ENCODE results near the gene CLDN20.

The CLDN20 gene

DNA sequence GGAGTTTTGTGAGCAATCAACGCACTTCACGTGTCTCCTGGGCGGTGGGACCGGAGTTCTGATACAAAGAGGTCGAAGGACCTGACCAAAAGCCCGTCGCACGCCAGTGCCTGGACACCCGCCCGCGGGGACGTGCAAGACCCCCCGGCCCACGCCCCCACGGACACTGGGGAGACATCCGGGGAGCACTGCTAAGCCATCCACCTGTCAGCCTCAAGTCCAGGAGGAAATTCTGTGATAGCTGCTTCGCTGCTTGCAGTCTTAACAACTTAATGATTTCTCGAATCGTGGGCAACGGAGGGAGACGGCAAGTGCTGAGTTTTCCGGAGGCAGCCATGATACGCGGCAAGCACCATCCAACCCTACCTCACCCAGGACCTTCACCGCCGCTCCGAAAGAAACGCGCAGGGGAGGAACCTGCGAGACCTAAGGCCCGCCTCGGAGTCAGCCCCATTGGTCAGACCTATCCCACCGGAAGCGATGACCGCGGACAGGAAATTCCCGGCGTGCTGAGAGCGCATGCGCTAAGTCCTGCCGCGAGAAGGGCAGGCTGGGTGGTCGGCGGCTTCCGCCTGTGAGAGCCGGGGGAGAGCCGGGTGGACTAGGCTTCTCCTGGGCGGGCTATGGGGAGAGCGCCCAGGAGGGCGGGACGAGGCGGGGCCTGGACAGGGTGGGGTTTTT, 50.4 kb downstream of the CLDN20 start, which contains the start of gene TFB1M:
TFB1M (minus strand) TSS at position 393 of the 681 bp plus-strand sequence; CDS start at position 337, 56 bp downstream.
- peak; percentile 96 for DNase-seq

GRCh38 chr6:155314773-155315515, 51.1 kb downstream of the CLDN20 start:
- peak; percentile 16 for DNase-seq

DNA sequence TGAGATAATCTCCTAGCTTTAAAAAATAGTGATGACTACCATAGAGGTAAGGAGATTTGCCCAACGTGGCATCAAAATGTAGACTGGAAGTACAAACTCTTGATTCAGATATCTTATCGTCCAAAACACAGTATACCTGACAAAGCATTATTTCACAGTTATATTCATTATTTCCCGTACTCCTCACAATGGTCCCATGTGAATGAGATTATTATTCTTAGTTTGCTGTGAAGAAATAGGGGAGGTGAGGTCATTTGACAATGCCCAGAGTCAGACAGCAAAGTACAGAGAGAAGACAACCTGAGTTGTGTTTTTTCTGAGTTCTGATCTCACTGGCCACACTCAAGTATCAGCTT, 51.7 kb downstream of the CLDN20 start:
- no peak for DNase-seq

GRCh38 chr6:155316419-155316818, 52.6 kb downstream of the CLDN20 start:
- DNase-seq, result no peak

DNA sequence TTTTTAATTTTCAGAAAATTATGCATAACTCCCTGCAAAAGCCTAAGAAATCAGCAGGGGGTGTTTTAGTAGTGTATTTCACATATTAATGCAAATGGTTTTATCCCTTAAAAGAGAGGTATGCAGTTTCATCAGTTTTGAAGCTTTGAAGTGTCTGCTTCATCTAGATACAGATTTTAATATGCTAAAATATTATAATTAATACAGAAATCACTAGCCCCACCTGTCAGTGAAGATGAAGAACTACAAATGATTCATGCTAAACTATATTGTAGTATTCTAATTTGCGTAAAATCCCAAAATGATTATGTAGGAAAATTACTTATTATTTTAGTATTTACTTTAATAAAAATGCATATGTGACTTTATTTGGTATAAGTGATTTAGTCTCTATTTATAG, 53.4 kb downstream of the CLDN20 start:
- no peak for DNase-seq

GRCh38 chr6:155319902-155320301, 56.1 kb downstream of the CLDN20 start:
- DNase-seq, result no peak

- DNase-seq, result no peak
Observed at GRCh38 chr6:155324172-155324571, 60.4 kb downstream of the CLDN20 start.

- DNase-seq, result no peak
Observed at GRCh38 chr6:155324993-155325392, 61.2 kb downstream of the CLDN20 start.

DNA sequence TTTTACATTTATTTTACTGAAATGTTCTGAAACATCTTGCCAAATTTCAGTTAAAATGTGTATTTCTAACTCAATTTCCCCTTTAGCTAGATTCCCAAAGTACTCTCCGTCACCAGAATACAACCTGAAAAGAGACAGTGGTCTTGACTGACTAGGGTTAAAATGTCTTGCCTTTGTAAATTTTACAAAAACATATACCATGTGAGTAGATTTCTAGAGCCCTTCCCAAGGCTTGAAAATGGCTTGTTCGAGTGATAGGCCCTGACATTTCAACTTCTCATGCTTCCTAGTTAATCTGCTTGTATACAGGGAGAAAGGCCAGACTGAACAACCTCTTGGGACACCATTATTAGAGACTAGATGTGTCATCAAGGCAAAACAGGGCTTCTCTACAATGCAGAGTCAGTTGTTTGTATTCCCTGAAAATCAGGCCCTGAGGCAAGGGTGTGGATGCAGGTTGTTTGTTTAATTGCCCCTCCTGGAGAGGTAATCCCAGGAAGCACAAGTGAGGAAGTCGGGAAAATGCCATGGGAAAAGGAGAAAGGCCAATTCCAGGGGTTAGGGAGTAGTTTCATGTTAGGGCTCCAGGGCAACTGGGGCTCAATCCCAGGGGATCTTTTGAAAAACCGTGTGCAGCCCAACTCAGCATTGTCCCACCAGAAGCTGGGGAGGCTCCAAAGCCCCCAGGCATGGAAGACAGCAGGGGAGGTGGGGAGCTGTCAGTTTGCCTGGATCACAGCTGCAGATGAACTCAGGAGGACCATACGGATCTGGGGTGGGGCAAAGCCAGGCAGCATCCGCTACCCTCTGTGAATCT, 62.1 kb downstream of the CLDN20 start:
- no peak for DNase-seq
